ENCODE data around the gene CFAP46. TPM values are rescaled to one million over a fixed set of nuclear protein-coding genes. Genes with fewer than 3 reads are reported as not detected.

CFAP46 gene
- polyA plus RNA-seq, 2 donors: 0.40 to 0.73 TPM

- Histone ChIP-seq H3K36me3 (ENCODE audit: control insufficient read depth in 2 of 2, insufficient read depth in 2 of 2, low read length in 1 of 2) (no peaks in the 10 kb centered on the region), H3K9me3 (ENCODE audit: control insufficient read depth in 2 of 2, insufficient read depth in 1 of 2, low read depth in 1 of 2, low read length in 1 of 2) (peaks cover 3 to 9% of the 10 kb centered on the region in 2 donors), H3K27me3 (ENCODE audit: control insufficient read depth in 1 of 2, insufficient read depth in 2 of 2, low read length in 2 of 2) (no peaks in the 10 kb centered on the region), H3K27ac (ENCODE audit: low read depth in 2 of 2, low read length in 1 of 2) (no peak overlapping the region), H3K4me1 (ENCODE audit: control insufficient read depth in 2 of 2, insufficient read depth in 2 of 2, low read length in 1 of 2) (peaks cover 3 to 15% of the 10 kb centered on the region in 2 donors), H3K4me3 (ENCODE audit: low read depth in 1 of 2, low read length in 2 of 2) (no peak overlapping the region)
- 67 to 74% methylated on average over 22 of the region's 22 CpGs for WGBS, 2 donors
These were observed 81.2 kb downstream of the CFAP46 start for GRCh38 chr10:132861116-132861691.

GRCh38 chr10:132860532-132860931 lies 81.8 kb downstream of the CFAP46 start:
- no peak overlapping the region for H3K4me3 ChIP-seq (ENCODE audit: low read depth in 1 of 2, low read length in 2 of 2)
- no peak overlapping the region for H3K27ac ChIP-seq (ENCODE audit: low read depth in 2 of 2, low read length in 1 of 2)
- H3K4me1 ChIP-seq (ENCODE audit: control insufficient read depth in 2 of 2, insufficient read depth in 2 of 2, low read length in 1 of 2): peaks cover 3 to 15% of the 10 kb centered on the region in 2 donors
- no peaks in the 10 kb centered on the region for H3K27me3 ChIP-seq (ENCODE audit: control insufficient read depth in 1 of 2, insufficient read depth in 2 of 2, low read length in 2 of 2)
- H3K9me3 ChIP-seq (ENCODE audit: control insufficient read depth in 2 of 2, insufficient read depth in 1 of 2, low read depth in 1 of 2, low read length in 1 of 2): peaks cover 3 to 5% of the 10 kb centered on the region in 2 donors
- no peaks in the 10 kb centered on the region for H3K36me3 ChIP-seq (ENCODE audit: control insufficient read depth in 2 of 2, insufficient read depth in 2 of 2, low read length in 1 of 2)
- WGBS, 2 donors: 59 to 69% methylated on average over 16 of the region's 16 CpGs

- Histone ChIP-seq H3K4me1 (ENCODE audit: control insufficient read depth in 2 of 2, insufficient read depth in 2 of 2, low read length in 1 of 2) (peaks cover 3 to 15% of the 10 kb centered on the region in 2 donors), H3K36me3 (ENCODE audit: control insufficient read depth in 2 of 2, insufficient read depth in 2 of 2, low read length in 1 of 2) (no peaks in the 10 kb centered on the region), H3K9me3 (ENCODE audit: control insufficient read depth in 2 of 2, insufficient read depth in 1 of 2, low read depth in 1 of 2, low read length in 1 of 2) (peaks cover 3 to 5% of the 10 kb centered on the region in 2 donors), H3K27me3 (ENCODE audit: control insufficient read depth in 1 of 2, insufficient read depth in 2 of 2, low read length in 2 of 2) (no peaks in the 10 kb centered on the region), H3K27ac (ENCODE audit: low read depth in 2 of 2, low read length in 1 of 2) (no peak overlapping the region), H3K4me3 (ENCODE audit: low read depth in 1 of 2, low read length in 2 of 2) (no peak overlapping the region)
- WGBS, 2 donors: 90 to 91% methylated on average over 32 of the region's 32 CpGs
These were observed 83.1 kb downstream of the CFAP46 start for GRCh38 chr10:132859084-132859855.

- Histone ChIP-seq H3K4me1 (ENCODE audit: control insufficient read depth in 2 of 2, insufficient read depth in 2 of 2, low read length in 1 of 2) (peaks cover 3 to 15% of the 10 kb centered on the region in 2 donors), H3K27ac (ENCODE audit: low read depth in 2 of 2, low read length in 1 of 2) (no peak overlapping the region), H3K27me3 (ENCODE audit: control insufficient read depth in 1 of 2, insufficient read depth in 2 of 2, low read length in 2 of 2) (no peaks in the 10 kb centered on the region), H3K36me3 (ENCODE audit: control insufficient read depth in 2 of 2, insufficient read depth in 2 of 2, low read length in 1 of 2) (no peaks in the 10 kb centered on the region), H3K9me3 (ENCODE audit: control insufficient read depth in 2 of 2, insufficient read depth in 1 of 2, low read depth in 1 of 2, low read length in 1 of 2) (peaks cover under 1 to 3% of the 10 kb centered on the region in 2 donors), H3K4me3 (ENCODE audit: low read depth in 1 of 2, low read length in 2 of 2) (no peak overlapping the region)
- 88 to 89% methylated on average over 44 to 45 of the region's 45 CpGs for WGBS, 2 donors
These were observed 84.0 kb downstream of the CFAP46 start for GRCh38 chr10:132858121-132859081.

- no peak overlapping the region for H3K4me3 ChIP-seq (ENCODE audit: low read depth in 1 of 2, low read length in 2 of 2)
- 84 to 91% methylated on average over 13 of the region's 13 CpGs for WGBS, 2 donors
- H3K9me3 ChIP-seq (ENCODE audit: control insufficient read depth in 2 of 2, insufficient read depth in 1 of 2, low read depth in 1 of 2, low read length in 1 of 2): peaks cover 0 to 3% of the 10 kb centered on the region in 2 donors
- peaks cover 0 to 12% of the 10 kb centered on the region in 2 donors for H3K4me1 ChIP-seq (ENCODE audit: control insufficient read depth in 2 of 2, insufficient read depth in 2 of 2, low read length in 1 of 2)
- no peaks in the 10 kb centered on the region for H3K27me3 ChIP-seq (ENCODE audit: control insufficient read depth in 1 of 2, insufficient read depth in 2 of 2, low read length in 2 of 2)
- no peaks in the 10 kb centered on the region for H3K36me3 ChIP-seq (ENCODE audit: control insufficient read depth in 2 of 2, insufficient read depth in 2 of 2, low read length in 1 of 2)
- H3K27ac ChIP-seq (ENCODE audit: low read depth in 2 of 2, low read length in 1 of 2): no peak overlapping the region
These were observed 85.4 kb downstream of the CFAP46 start for GRCh38 chr10:132856869-132857524.

GRCh38 chr10:132855889-132856288 lies 86.5 kb downstream of the CFAP46 start:
- H3K4me3 ChIP-seq (ENCODE audit: low read depth in 1 of 2, low read length in 2 of 2): no peak overlapping the region
- WGBS, 2 donors: 84 to 86% methylated on average over 7 of the region's 7 CpGs
- H3K27me3 ChIP-seq (ENCODE audit: control insufficient read depth in 1 of 2, insufficient read depth in 2 of 2, low read length in 2 of 2): no peaks in the 10 kb centered on the region
- no peak overlapping the region for H3K27ac ChIP-seq (ENCODE audit: low read depth in 2 of 2, low read length in 1 of 2)
- H3K36me3 ChIP-seq (ENCODE audit: control insufficient read depth in 2 of 2, insufficient read depth in 2 of 2, low read length in 1 of 2): no peaks in the 10 kb centered on the region
- H3K9me3 ChIP-seq (ENCODE audit: control insufficient read depth in 2 of 2, insufficient read depth in 1 of 2, low read depth in 1 of 2, low read length in 1 of 2): peaks cover 3% of the 10 kb centered on the region in 2 donors
- H3K4me1 ChIP-seq (ENCODE audit: control insufficient read depth in 2 of 2, insufficient read depth in 2 of 2, low read length in 1 of 2): peaks cover 0 to 6% of the 10 kb centered on the region in 2 donors

GRCh38 chr10:132851451-132851850 lies 90.9 kb downstream of the CFAP46 start:
- Histone ChIP-seq H3K27me3 (ENCODE audit: control insufficient read depth in 1 of 2, insufficient read depth in 2 of 2, low read length in 2 of 2) (no peaks in the 10 kb centered on the region), H3K4me3 (ENCODE audit: low read depth in 1 of 2, low read length in 2 of 2) (no peak overlapping the region), H3K36me3 (ENCODE audit: control insufficient read depth in 2 of 2, insufficient read depth in 2 of 2, low read length in 1 of 2) (no peaks in the 10 kb centered on the region), H3K27ac (ENCODE audit: low read depth in 2 of 2, low read length in 1 of 2) (no peak overlapping the region), H3K4me1 (ENCODE audit: control insufficient read depth in 2 of 2, insufficient read depth in 2 of 2, low read length in 1 of 2) (peaks cover 0 to 2% of the 10 kb centered on the region in 2 donors), H3K9me3 (ENCODE audit: control insufficient read depth in 2 of 2, insufficient read depth in 1 of 2, low read depth in 1 of 2, low read length in 1 of 2) (peaks cover 0 to 3% of the 10 kb centered on the region in 2 donors)
- 94 to 95% methylated on average over 22 of the region's 22 CpGs for WGBS, 2 donors

- Histone ChIP-seq H3K36me3 (ENCODE audit: control insufficient read depth in 2 of 2, insufficient read depth in 2 of 2, low read length in 1 of 2) (no peaks in the 10 kb centered on the region), H3K9me3 (ENCODE audit: control insufficient read depth in 2 of 2, insufficient read depth in 1 of 2, low read depth in 1 of 2, low read length in 1 of 2) (peaks cover 0 to 3% of the 10 kb centered on the region in 2 donors), H3K27me3 (ENCODE audit: control insufficient read depth in 1 of 2, insufficient read depth in 2 of 2, low read length in 2 of 2) (no peaks in the 10 kb centered on the region), H3K4me1 (ENCODE audit: control insufficient read depth in 2 of 2, insufficient read depth in 2 of 2, low read length in 1 of 2) (peaks cover 0 to 2% of the 10 kb centered on the region in 2 donors), H3K27ac (ENCODE audit: low read depth in 2 of 2, low read length in 1 of 2) (no peak overlapping the region), H3K4me3 (ENCODE audit: low read depth in 1 of 2, low read length in 2 of 2) (no peak overlapping the region)
- WGBS, 2 donors: 88 to 90% methylated on average over 17 of the region's 17 CpGs
These were observed 91.5 kb downstream of the CFAP46 start for GRCh38 chr10:132850896-132851295.

GRCh38 chr10:132850246-132850645 lies 92.1 kb downstream of the CFAP46 start:
- no peak overlapping the region for H3K27ac ChIP-seq (ENCODE audit: low read depth in 2 of 2, low read length in 1 of 2)
- H3K9me3 ChIP-seq (ENCODE audit: control insufficient read depth in 2 of 2, insufficient read depth in 1 of 2, low read depth in 1 of 2, low read length in 1 of 2): peaks cover 0 to 3% of the 10 kb centered on the region in 2 donors
- peaks cover 0 to 2% of the 10 kb centered on the region in 2 donors for H3K4me1 ChIP-seq (ENCODE audit: control insufficient read depth in 2 of 2, insufficient read depth in 2 of 2, low read length in 1 of 2)
- H3K36me3 ChIP-seq (ENCODE audit: control insufficient read depth in 2 of 2, insufficient read depth in 2 of 2, low read length in 1 of 2): no peaks in the 10 kb centered on the region
- no peak overlapping the region for H3K4me3 ChIP-seq (ENCODE audit: low read depth in 1 of 2, low read length in 2 of 2)
- H3K27me3 ChIP-seq (ENCODE audit: control insufficient read depth in 1 of 2, insufficient read depth in 2 of 2, low read length in 2 of 2): no peaks in the 10 kb centered on the region
- WGBS, 2 donors: 87 to 89% methylated on average over 15 of the region's 15 CpGs
